Kidney glomerular epithelial cell (primary cell): ENCODE results near the gene CCL20.
"Not testable (repeated sequence)": the region's sequence is repeated elsewhere in the genome, so short reads cannot be mapped to it uniquely, and the experiment has no call there.

Source experiments
- DNase-seq: peaks from one replicate; lab custom pipeline; 2025; lab: John Stamatoyannopoulos, UW

Gene CCL20, protein sequence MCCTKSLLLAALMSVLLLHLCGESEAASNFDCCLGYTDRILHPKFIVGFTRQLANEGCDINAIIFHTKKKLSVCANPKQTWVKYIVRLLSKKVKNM

DNA sequence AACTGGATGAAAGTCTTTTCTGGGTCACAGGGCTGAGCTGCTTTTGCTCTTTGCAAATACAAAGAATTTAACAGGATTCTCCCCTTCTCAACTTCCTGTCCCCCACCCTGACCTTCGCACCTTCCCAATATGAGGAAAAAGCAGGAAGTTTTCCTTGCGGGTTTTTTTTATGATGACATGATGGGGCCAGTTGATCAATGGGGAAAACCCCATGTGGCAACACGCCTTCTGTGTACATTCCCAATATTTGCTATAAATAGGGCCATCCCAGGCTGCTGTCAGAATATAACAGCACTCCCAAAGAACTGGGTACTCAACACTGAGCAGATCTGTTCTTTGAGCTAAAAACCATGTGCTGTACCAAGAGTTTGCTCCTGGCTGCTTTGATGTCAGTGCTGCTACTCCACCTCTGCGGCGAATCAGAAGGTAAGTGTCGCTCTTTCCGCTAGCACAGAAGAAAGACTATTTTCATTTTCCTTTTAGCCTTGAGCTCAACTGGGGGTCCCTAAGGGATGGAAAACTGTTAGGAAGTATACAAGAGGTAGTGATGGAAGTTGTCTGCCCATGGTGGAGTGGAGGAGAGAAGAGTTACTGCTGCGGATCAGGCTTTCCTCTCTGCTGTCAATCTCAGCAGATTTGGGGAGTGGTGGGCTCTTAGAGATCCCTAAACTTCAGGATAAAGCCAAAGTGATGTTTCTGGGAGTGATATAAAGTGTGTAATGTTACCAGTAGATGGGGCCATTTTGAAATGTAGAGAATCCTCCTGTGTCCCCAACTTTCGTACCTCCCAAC, at the start of gene CCL20:
CCL20 (plus strand) TSS at position 281 of the 792 bp plus-strand sequence; CDS start at position 351, 70 bp downstream.
- DNase-seq = no peak

DNA sequence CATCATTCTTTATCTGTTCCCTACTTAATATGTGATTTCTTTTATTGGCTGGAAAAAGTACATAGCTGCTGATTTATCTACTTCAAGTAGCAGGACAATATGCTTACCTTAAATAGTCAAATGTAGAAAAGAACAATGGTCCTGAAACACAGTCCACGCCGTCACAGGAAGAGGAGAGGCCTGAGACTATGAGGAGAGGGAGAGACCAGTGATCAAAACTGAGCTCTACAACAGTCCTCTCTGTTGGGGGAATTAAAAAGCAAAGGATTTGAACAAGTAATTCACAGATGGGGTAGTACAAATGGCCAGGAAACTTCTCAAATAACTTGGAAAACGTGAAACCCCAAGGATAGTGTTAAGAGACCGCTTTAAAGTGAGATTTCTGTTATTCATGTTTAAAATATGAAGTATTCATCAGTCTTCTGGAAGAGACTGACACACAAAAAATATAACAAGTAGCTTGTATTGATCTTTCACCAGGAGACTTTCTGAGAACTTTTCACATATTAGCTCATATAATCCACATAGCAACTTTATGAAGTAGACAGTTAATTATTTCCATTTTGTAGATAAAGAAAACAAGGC, 47.8 kb upstream of the CCL20 start:
- no peak for DNase-seq

DNA sequence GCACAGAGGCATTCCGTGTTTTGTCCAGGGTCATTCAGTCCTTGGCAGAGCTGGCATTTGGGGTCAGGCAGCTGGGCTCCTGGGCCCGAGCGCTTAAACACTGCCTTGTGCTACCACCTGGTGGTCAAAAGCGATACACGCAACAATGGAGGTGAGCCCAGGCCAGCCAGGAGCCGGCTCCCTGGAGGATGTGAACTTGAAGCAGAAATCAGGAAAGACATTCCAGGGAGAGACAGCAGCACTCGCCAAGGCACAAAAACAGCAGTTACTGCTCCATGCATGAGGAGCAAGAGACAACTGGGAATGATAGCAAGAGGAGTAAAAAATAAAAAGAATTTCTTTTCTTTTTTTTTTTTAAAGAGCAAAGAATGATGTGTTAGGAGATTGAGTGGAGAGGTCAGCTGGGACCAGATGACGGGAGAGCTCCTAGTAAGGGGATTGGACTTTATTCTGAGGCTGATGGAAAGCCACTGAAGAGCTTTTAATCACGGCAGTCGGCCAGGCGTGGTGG, 47.2 kb upstream of the CCL20 start:
- DNase-seq = peak; percentile 74

DNA sequence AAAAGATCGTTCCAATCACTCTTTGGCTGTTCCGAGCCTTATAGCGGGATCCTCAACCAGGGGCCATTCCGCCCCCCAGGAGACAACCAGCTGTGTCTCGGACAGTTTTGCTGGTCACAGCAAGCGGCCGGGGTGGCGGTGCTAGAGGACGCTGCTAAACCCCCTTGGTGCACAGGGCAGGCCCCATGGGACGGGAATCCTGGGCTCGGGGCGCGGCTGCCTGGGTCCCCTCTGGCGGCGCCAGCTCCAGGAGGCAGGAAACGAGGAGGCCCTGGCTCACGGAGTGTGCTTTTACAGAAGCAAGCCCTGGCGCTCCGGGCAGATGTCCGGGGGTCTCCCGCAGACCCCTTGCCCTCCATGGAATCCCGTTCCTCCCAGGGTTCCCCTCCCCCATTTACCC, 45.8 kb upstream of the CCL20 start:
- DNase-seq = no peak

DNA sequence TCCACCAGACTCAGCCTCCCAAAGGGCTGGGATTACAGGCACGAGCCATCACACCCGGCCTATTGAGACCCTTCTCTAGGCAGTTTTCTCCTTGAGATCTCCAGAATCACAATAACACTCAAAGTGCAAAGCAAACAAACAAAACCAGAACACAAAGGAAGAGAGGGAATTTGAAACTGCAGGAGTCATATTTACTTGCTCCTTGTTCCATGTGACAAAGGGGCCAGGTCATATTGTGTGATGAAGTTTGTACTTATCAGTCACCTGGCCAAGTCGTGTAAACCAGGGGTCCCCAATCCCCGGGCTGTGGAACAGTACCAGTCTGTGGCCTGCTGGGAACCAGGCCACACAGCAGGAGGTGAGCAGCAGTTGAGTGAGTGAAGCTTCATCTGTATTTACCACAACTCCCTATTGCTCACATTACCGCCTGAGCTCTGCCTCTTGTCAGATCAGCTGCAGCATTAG, 41.4 kb upstream of the CCL20 start:
- DNase-seq = no peak

DNA sequence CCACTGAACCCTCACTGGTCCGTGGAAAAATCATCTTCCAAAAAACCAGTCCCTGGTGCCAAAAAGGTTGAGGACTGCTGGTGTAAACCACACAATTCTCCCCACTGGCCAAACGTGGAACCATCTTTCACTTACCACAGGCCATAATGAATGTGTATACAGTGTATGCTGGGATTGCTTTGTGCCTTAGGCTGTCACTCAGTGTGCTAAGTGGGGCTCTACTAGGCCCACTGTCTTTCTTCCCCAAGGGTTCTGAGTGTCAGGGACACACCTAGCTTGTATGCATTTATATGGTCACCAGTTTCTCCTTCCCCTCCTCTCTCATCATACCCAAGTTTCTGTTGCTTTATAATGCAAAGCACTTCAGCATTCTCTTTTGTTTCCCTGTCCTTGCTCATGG, 40.7 kb upstream of the CCL20 start:
- no peak for DNase-seq

DNA sequence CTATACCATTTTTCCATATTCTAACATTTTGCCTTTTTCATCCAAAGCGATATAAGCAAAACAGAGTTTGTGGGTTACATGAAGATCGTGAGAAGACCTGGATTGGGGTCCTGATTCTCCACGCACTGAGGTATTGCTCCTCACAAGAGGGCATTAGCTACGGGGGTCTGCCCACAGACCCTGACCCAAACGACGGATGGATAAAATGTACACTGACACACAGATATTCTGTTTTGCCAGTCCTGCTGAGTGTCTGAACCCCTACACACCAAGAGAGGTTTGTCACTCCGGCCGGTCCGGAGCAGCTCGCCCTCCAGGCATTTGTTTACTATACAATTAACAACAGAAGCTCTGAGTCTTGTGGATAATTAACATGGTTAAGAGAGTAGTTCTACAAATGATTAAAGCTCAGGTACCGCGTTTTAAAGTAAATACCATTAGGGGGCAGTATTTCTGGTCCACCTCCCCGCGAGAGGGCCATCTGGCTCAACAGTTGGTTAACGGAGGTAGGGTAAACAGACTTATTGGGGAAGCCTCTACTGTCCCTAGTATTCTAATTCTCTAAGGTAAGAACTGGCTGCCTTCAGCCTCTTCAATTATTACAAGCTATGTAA, 39.5 kb upstream of the CCL20 start:
- peak; percentile 31 for DNase-seq

DNA sequence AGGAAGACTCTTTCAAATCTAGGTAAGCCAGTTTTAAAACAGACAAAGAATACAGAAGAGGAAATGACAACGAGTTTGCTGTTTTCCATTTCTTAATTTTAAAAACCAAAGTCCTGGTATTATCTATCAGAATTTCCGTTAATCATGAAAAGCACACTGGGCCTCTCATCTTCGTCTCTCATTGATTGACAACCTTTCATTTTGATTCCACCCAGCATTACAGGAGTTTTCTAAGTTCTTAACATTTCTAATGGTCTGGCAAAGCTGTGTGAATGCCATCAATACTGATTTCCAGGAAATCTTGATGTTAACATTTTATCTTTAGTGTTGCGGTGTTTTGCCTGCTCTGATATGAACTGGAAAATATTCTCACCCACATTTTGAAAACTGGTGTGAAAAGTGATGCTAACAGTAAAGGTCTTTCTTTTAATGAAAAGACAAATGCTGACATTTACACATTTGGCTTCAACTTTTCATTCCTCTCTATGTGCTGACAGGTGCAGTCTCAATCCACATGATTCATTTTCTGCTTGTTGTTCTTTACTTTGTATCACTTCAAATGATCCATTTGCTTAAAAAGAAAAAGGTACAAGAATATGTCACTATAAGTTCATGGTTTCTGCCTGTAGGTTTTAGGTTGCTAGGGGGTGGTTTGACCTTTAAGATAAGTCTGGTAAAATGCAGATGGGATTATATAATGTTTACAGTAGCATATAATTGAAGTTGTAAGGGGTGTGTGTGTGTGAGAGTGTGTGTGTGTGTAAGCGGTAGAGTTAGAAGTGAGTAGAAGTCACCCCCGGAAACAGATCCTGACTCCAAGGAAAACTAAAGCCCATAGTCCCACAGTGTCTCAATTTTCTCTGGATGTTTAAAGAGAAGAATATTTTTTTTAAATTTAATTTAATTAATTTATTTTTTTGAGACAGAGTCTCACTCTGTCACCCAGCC, 38.5 kb upstream of the CCL20 start:
- no peak for DNase-seq

DNA sequence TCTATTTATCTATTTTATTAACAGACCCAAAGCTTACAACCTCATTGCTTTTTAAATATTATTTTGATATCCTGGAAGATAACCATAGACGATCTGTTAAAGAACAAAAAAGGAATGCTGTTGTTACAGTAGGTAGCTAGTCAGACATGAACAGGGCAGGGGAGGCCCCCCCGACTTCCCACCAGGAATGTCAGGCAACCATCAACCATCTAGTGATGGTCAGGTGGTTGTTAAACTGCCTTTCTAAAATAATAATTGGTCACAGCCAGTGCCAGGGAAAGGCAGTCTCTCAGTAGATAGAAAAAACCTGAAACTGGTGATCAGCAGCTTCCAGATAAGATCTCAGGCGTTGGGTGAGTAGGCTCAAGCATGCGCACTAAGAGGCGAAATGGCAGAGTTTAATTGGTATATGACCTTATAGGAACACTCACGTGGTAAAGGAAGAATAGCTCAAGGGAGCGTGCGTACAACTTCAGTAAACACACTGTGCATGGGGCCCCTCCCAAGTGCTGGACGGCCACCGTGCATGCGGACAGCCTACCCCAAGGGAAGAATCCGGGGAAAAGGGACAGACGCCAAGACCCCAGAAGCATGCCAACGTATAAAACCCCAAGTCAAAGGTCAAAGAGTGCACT, 32.5 kb upstream of the CCL20 start:
- DNase-seq = no peak

DNA sequence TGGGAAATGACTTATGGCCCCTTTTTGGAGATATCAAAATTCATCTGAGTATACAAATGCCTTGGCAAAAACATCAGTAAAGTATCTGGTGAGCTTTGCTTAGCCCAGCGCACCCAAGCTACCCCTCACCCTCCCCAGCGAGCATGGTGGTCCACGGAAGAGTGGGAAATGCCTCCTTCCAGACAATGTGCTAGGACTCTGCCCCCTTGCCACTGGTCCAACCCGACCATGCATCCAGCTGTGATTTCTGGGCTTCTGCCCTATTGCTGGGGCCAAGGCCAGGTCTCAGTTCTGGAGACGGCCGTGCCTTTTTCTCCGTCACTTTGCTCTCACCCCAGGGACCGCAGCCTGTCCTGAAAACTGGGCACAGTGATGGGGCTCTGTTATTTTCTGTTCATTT, 31.8 kb upstream of the CCL20 start:
- no peak for DNase-seq

DNA sequence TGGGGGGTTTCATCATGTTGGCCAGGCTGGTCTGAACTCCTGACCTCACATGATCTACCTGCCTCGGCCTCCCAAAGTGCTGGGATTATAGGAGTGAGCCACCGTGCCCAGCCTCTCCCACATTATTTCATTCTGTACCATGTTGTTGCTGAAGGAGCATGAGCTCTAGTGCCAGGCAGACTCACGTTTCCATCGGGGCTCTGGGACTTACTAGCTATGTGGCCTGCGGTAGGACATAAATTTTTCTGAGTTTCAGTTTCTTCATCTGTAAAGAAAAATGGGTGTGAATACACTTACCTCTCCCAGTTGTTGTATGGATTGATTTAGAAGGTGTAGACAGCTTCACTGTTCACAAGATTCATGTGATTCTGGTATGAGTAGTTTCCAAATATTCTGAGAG, 30.8 kb upstream of the CCL20 start:
- no peak for DNase-seq

DNA sequence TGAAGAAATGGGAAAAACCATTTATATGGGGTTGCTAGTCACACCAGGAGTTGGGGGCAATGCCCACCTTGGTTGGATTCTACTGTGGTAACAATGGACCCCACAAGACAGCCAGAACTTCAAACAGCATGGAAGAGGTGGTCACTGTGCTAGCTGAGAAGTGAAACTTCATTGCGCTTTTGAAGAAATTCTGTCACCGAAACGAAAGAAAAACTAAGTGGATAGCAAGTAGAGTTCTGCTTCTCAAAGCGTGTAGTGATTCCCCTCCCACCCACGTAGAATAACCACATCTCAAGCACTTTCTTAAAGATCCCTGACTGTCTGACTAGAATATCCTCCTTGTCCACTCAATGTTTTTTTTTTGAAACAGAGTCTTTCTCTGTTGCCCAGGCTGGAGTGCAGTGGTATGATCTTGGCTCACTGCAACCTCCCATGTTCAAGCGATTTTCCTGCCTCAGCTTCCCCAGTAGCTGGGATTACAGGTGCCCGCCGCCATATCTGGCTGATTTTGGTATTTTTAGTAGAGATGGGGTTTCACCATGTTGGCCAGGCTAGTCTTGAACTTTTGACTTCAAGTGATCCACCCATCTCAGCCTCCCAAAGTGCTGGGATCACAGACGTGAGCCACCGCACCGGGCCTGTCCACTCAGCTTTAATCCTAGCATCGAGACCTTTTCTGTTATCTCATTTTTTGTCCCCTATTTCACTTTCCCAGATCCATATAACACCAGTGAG, 30.1 kb upstream of the CCL20 start:
- no peak for DNase-seq

DNA sequence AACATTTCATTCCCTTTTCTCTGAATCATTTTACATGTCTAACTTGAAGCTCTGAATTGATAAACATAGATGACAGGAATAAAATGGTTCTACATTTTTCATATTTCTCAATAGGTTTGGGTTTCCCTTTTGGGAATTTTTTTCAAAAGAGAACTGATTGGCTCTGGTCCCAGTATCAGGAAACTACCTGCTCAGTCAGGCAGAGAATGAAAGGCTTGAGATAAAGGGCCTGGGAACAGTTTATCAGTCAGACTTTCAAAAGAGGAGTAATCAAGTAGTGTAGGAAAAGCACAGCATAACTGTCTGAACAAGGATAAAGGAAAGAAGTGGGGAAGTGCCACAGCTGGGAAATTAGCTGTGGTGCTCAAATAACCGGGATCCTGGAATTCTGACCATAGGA, 28.3 kb upstream of the CCL20 start:
- DNase-seq = peak; percentile 29

DNA sequence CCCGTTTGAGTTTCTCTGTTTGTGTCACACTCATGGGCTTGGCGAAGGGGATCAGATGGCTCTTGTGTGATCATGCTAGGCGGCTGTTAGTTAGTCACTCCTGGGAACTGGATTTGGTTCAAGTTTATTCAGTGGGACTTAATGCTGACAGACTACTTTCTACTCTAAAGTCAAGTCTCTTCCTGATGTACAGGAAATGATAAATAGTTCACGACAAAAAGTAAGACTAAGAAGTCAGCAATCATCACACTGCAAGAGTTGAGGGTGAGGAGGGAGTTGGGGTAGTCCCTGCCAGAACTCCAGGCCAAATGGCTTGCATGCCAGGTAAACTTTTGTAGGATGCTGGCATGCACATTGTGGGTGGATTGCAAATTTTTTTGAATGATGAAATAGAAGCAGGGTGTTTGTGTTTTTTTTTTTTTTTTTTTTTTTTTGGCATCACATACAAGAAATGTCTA, 25.1 kb upstream of the CCL20 start:
- no peak for DNase-seq

DNA sequence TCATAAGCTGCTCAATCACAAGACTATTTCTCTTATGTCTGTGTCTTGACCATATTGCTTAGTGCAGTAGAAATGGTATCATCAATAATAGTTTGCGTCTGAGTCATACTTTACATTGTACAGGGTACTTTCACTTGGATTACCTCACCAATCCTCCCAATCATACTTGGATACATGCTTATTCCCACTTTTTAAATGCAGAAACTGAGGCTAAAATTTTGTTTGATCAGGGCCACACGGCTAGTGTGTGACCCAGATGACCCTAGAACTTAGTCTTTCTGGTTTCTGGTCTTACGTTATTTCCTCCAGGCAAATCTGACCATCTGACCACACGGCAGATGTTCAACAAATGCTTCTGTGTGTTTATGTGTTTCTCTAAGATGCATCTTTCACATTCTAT, 23.8 kb upstream of the CCL20 start:
- DNase-seq = no peak

DNA sequence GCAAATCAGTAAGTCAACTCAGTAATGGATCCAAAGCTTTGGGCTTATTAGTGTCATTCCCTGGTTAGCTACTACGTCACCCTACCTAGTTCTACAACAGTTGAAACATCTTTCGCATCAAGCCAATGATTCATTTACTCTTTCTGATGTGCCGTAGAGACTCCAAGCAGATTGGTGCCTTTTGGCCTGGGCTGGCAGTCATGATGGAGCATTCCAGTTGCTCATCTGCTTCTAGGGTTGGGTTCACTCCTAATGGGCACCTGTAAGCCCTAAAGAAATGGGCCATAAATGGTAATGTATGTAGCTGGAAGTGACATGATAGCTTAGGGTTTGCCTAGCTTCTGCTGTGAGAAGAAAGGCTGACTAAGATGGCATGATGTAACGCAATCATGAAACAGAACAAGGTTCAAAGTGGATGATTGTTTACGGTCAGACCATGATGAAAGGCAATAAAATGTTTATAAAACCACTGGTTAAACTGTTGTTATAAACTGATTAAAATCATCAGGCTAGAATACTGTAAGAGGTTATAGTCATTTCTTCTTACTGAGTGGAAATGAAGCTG, 20.4 kb upstream of the CCL20 start:
- no peak for DNase-seq

DNA sequence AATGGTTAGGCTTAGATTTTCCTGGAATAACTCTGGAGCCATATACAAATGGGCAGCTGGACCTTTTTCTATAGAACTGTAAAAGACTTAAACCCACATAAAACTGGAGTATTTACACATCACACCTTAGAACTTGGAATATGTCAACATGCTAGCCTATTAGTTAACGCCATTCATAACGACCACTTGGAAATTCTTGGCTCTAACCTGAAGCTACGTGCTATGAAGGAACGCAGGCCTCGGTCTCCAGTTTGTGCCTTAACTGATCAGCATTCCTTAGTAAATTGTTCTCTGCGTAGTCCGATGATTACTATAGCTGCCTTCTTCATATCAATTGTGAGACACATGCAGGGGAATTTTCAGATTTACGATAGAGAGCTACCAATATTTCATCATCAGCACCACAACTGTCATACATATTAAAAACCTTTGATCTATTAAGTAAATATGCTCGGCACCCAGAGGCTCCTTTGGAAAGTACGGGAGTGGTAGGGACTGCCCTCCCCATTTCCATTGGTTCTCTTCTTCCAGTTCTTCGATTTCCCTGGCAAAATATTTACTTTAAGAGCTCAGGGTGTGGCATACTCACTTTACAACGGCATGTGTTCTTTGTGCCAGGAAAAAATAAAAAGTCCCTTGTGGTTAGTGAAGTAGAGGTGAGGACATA, 17.5 kb upstream of the CCL20 start:
- DNase-seq = no peak

DNA sequence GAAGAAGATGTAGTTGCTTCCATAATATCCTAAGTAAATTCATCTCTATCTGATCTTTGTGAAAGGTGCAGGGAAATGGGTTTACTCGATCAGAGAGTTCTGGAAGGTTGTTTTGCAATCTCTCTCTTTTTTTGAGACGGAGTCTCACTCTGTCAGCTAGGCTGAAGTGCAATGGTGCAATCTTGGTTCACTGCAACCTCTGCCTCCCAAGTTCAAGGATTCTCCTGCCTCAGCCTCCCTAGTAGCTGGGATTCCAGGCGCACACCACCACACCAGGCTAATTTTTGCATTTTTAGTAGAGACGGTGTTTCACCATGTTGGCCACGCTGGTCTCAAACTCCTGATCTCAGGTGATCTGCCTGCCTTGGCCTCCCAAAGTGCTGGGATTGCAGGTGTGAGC, 16.9 kb upstream of the CCL20 start:
- DNase-seq = not testable (repeated sequence)

DNA sequence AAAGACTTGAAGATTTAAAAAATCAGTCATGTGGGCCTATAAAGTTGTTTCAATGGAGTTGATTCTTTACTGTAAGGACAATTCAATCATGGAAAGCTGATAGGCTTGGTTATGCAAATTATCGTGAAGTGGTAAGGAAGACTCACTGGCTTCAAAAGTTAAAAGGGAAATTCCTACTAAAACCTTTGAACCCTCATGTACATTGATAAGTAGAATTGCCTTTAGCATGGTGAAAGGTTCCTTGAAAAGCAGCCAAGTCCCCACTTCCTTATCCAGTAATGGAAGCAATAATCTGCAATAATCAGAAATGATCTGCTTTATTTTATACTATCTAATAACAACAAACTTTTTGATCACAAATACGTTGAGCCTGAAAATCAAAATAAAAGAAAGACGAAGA, 14.4 kb upstream of the CCL20 start:
- DNase-seq = no peak

DNA sequence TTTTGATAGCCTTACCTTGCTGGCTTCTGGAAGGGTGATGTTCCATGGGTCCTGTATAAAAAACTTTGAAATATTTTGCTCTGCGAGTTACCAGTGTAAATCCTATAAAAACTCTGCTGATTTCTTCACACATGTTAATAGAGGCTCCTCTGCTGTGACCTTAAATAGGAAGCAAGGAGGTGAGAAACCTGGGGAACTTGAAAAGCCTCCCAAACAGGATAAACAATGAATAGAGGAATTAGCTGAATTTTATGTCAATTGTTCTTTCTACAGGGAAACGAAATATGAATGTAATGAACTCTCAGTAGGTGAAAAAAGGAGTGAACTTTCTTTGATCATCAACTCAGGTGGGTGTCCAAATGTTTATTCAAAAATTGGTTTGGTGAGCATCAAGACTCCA, 10.8 kb upstream of the CCL20 start:
- DNase-seq = no peak
